Kidney epithelial cell (primary cell): Measurements from ENCODE around the gene ACACA. TPM values are rescaled to one million over a fixed set of nuclear protein-coding genes. Genes with fewer than 3 reads are reported as not detected.

Experiments used
- DNase-seq: peaks from one replicate; pipeline ENCODE4 v3.0.0-alpha.2; 2010; ENCODE audit warnings: low read depth
- H3K27me3 ChIP-seq: 2 replicates; pipeline ENCODE4 v1.6.0; 2011; ENCODE audit warnings: low read length; ENCODE audit not compliant: control insufficient read depth, insufficient read depth
- H3K36me3 ChIP-seq: 2 replicates; pipeline ENCODE4 v1.5.1; 2011; ENCODE audit warnings: low read length; ENCODE audit not compliant: control insufficient read depth, insufficient read depth
- H3K4me3 ChIP-seq: 2 replicates; pipeline ENCODE4 v1.5.1; 2011; ENCODE audit warnings: low read depth, mild to moderate bottlenecking, control low read depth, low read length
- total RNA-seq: library from RNA; depleted of rRNA; stranded (reverse); fragments of >200 nt; gene quantifications from 2 replicates; pipeline ENCODE4 v1.2.3, GENCODE V29; 2015
- TF ChIP-seq, protein P1 (sequence below): IDR thresholded peaks from 2 replicates; pipeline ENCODE4 v1.5.1; 2011; ENCODE audit warnings: mild to moderate bottlenecking, moderate library complexity, low read length, control low read depth, inconsistent platforms; ENCODE audit not compliant: insufficient read depth, poor library complexity, severe bottlenecking

ACACA gene
- total RNA-seq, 1 donor from 2014 or later, result 54.2 TPM

DNA sequence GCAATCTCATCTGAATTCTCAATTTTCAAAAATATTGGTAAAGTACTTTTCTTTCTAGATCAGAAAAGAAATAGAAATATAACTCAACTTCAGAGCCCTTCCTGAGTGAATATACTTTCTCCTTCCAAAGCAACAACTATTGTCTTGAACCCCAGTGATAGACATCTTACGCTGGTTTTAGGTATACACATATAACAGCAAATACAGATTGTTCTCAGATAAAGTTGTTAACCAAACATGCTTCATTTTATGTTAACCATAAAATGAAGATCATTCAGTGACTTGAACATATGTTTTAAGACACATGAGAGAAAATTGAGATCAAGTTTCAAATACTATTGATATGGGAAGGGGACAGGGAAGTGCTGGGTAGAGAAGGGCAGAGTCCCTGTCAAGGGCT is 84.5 kb downstream of the ACACA start:
- Histone ChIP-seq H3K36me3 (no peaks in the 10 kb centered on the region), H3K27me3 (no peaks in the 10 kb centered on the region), H3K4me3 (no peak overlapping the region)
- DNase-seq, result no peak
- TF ChIP-seq, protein P1, sequence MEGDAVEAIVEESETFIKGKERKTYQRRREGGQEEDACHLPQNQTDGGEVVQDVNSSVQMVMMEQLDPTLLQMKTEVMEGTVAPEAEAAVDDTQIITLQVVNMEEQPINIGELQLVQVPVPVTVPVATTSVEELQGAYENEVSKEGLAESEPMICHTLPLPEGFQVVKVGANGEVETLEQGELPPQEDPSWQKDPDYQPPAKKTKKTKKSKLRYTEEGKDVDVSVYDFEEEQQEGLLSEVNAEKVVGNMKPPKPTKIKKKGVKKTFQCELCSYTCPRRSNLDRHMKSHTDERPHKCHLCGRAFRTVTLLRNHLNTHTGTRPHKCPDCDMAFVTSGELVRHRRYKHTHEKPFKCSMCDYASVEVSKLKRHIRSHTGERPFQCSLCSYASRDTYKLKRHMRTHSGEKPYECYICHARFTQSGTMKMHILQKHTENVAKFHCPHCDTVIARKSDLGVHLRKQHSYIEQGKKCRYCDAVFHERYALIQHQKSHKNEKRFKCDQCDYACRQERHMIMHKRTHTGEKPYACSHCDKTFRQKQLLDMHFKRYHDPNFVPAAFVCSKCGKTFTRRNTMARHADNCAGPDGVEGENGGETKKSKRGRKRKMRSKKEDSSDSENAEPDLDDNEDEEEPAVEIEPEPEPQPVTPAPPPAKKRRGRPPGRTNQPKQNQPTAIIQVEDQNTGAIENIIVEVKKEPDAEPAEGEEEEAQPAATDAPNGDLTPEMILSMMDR, result no peak

DNA sequence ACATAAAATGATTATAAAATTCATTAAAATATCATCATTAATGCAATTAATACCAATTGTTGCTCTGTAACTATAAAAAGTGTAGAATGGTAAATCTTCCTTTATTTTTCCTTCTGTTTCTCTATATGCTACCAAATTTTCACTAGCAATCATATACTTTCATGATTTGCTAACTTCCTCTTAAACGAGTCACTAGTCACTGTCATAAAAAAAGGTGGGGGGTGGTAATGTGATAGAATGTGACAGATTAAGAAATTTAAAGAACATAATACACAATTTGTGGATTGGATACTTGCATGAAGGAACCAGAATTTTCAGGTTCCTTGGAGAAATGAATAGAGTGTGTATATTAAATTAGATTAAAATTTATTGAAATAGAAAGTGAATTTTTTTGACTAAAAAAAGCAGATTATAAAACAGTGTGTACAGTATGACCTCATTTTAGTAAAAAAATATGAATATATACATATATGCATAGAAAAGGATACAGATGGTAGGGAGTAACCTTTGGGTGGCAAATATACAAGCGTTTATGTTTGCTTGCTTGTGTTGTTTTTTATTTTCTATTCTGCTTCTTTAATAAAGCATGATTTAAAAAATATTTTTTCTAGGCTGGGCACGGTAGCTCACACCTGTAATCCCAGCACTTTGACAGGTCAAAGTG is 87.6 kb downstream of the ACACA start:
- no peak for DNase-seq
- TF ChIP-seq, protein P1, result no peak
- Histone ChIP-seq H3K27me3 (no peaks in the 10 kb centered on the region), H3K36me3 (no peaks in the 10 kb centered on the region), H3K4me3 (no peak overlapping the region)

DNA sequence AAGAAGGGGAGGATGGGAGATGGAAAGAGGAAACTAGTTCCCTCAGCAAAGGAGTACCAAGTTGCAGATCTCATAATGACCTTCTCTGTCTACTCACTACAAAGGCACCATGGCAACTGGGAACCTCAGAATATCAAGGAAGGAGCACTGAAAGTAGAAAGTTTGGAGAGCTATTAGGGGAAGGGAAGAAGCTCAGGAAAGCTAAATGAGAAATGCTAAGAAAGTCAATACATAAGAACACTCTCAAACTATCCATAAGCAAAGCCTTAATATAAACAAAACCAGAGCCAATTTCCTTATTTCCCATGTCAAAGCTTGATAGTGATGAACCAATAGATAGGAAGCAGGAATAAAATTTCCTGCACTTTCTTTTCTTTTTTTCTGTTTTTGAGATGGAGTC is 88.8 kb downstream of the ACACA start:
- TF ChIP-seq, protein P1, result no peak

DNA sequence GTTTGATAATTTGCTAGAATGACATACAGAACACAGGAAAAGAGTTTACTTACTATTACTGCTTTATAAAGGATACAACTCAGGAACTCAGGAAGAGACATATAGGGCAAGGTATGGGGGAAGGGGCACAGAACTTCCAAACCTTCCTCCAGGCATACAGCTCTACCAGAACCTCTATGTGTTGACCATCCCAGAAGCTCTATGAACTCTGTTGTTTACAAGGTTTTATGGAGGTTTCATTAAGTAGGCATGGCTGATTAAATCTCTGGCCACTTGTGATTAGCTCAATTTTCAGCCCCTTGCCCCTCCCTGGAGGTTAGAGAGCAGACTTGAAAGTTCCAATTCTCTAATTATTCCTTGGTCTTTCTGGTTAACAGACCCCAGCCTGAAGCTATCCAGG is 91.0 kb downstream of the ACACA start:
- DNase-seq, result no peak
- no peak overlapping the region for H3K4me3 ChIP-seq
- H3K36me3 ChIP-seq, result no peaks in the 10 kb centered on the region
- no peaks in the 10 kb centered on the region for H3K27me3 ChIP-seq
- TF ChIP-seq, protein P1, result no peak

More for the DNA sequence above, 88.8 kb downstream of the ACACA start:
- no peak for DNase-seq
- no peaks in the 10 kb centered on the region for H3K36me3 ChIP-seq
- no peak overlapping the region for H3K4me3 ChIP-seq
- H3K27me3 ChIP-seq, result no peaks in the 10 kb centered on the region

DNA sequence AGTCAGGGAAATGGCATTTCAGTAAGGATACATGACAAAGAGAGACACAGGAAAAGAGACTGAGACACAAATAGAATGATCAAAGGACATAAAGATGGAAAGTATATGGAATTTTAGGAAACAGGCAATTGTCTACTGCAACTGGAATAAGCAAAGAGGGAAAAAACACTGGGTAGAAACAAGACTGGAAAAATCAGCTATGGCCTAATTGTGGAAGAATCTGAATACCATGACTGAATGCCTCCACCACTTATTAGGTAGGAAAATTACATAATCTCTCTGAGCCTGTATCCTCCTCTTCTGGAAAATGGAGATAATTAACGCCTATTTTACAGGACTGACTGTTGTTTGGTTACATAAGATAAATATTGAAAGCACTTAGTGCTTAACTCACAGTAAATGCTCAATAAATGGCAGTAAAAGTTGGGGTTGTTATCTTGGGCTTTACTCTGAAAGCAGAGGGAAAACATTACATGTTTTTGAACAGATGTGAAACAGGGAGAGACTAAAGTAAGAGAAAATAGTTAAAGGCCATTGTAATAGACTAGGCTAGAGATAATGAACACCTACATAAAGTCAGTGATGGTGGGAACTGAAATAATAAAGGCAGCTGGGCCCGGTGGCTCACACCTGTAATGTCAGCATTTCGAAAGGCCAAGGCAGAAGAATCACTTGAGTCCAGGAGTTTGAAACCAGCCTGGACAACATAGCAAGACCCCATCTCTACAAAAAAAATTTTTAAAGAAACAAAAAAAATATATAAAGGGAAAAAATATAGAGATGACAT is 94.3 kb downstream of the ACACA start:
- no peaks in the 10 kb centered on the region for H3K27me3 ChIP-seq
- no peak overlapping the region for H3K4me3 ChIP-seq
- H3K36me3 ChIP-seq, result no peaks in the 10 kb centered on the region
- DNase-seq, result no peak
- TF ChIP-seq, protein P1, result no peak
